NCI-H2029 (cell line): ENCODE results near the gene SPATA13.

ENCODE experiments used
- DNase-seq: peaks from one replicate; lab custom pipeline; 2025; lab: John Stamatoyannopoulos, UW

The SPATA13 gene

GRCh38 chr13:24223341-24224231, 63.1 kb downstream of the SPATA13 start:
- no peak for DNase-seq

GRCh38 chr13:24224232-24224680, 63.7 kb downstream of the SPATA13 start:
- no peak for DNase-seq

- DNase-seq: no peak
These were observed 64.5 kb downstream of the SPATA13 start for GRCh38 chr13:24225062-24225461.

GRCh38 chr13:24225930-24226329, 65.4 kb downstream of the SPATA13 start:
- no peak for DNase-seq

- DNase-seq: no peak
These were observed 66.2 kb downstream of the SPATA13 start for GRCh38 chr13:24226762-24227161.

GRCh38 chr13:24228852-24229458, 68.4 kb downstream of the SPATA13 start:
- DNase-seq: no peak

- no peak for DNase-seq
These were observed 70.0 kb downstream of the SPATA13 start for GRCh38 chr13:24230428-24231072.

GRCh38 chr13:24231377-24231776, 70.9 kb downstream of the SPATA13 start:
- no peak for DNase-seq

GRCh38 chr13:24232037-24232436, 71.5 kb downstream of the SPATA13 start:
- no peak for DNase-seq

- no peak for DNase-seq
These were observed 72.0 kb downstream of the SPATA13 start for GRCh38 chr13:24232474-24232873.

GRCh38 chr13:24233351-24233901, 72.9 kb downstream of the SPATA13 start:
- no peak for DNase-seq

GRCh38 chr13:24234200-24234915, 73.8 kb downstream of the SPATA13 start:
- no peak for DNase-seq

- no peak for DNase-seq
These were observed 76.8 kb downstream of the SPATA13 start for GRCh38 chr13:24237356-24237755.

- no peak for DNase-seq
These were observed 80.8 kb downstream of the SPATA13 start for GRCh38 chr13:24241336-24241735.

GRCh38 chr13:24242100-24242499, 81.6 kb downstream of the SPATA13 start:
- DNase-seq: no peak

- DNase-seq: no peak
These were observed 82.8 kb downstream of the SPATA13 start for GRCh38 chr13:24243302-24243701.

GRCh38 chr13:24244802-24245201, 84.3 kb downstream of the SPATA13 start:
- DNase-seq: no peak

- no peak for DNase-seq
These were observed 86.5 kb downstream of the SPATA13 start for GRCh38 chr13:24247016-24247415.

GRCh38 chr13:24249624-24250023, 89.1 kb downstream of the SPATA13 start:
- DNase-seq: no peak

- no peak for DNase-seq
These were observed 90.0 kb downstream of the SPATA13 start for GRCh38 chr13:24250376-24251057.

- no peak for DNase-seq
These were observed 91.0 kb downstream of the SPATA13 start for GRCh38 chr13:24251525-24251924.
